Measurements from ENCODE around the gene DLX2.
A peak's percentile ranks its signal among the peaks of the same experiment; 100 is the strongest.

The DLX2 gene

GRCh38 chr2:172107690-172108586, 5.2 kb upstream of the DLX2 start:
- no peak for DNase-seq (ENCODE audit: low read depth in 2 of 2)

- no peak for DNase-seq (ENCODE audit: low read depth in 2 of 2)
Observed at GRCh38 chr2:172106108-172106961, 3.6 kb upstream of the DLX2 start.

- DNase-seq (ENCODE audit: low read depth in 2 of 2), result no peak
Observed at GRCh38 chr2:172105471-172106107, 2.9 kb upstream of the DLX2 start.

GRCh38 chr2:172103471-172104272, 972 bp upstream of the DLX2 start:
- DNase-seq (ENCODE audit: low read depth in 2 of 2), result no peak

- DNase-seq (ENCODE audit: low read depth in 2 of 2), result no peak
Observed at GRCh38 chr2:172101821-172102390, 794 bp downstream of the DLX2 start.

GRCh38 chr2:172100935-172101820, 1.5 kb downstream of the DLX2 start:
- DNase-seq (ENCODE audit: low read depth in 2 of 2), result no peak

GRCh38 chr2:172100080-172100934, 2.4 kb downstream of the DLX2 start:
- DNase-seq (ENCODE audit: low read depth in 2 of 2), result no peak

GRCh38 chr2:172099472-172100079, 3.1 kb downstream of the DLX2 start:
- no peak for DNase-seq (ENCODE audit: low read depth in 2 of 2)

GRCh38 chr2:172098650-172099471, 3.8 kb downstream of the DLX2 start:
- no peak for DNase-seq (ENCODE audit: low read depth in 2 of 2)

- DNase-seq (ENCODE audit: low read depth in 2 of 2), result no peak
Observed at GRCh38 chr2:172098287-172098649, 4.4 kb downstream of the DLX2 start.

- DNase-seq (ENCODE audit: low read depth in 2 of 2), result no peak
Observed at GRCh38 chr2:172097557-172098131, 5.1 kb downstream of the DLX2 start.

GRCh38 chr2:172096626-172097547, 5.8 kb downstream of the DLX2 start:
- DNase-seq (ENCODE audit: low read depth in 2 of 2), result no peak

- DNase-seq (ENCODE audit: low read depth in 2 of 2), result no peak
Observed at GRCh38 chr2:172095905-172096625, 6.6 kb downstream of the DLX2 start.

- peak; percentile 58 to 61 for DNase-seq (ENCODE audit: low read depth in 2 of 2)
Observed at GRCh38 chr2:172095146-172095904, 7.4 kb downstream of the DLX2 start.

Data from stimulated activated CD8-positive, alpha-beta memory T cell treated with anti-CD3 and anti-CD28 coated beads, Interleukin-15, amount 100 ng/mL, for 4 hours (primary cell).